Measurements from ENCODE around the gene AGPAT3.

The AGPAT3 gene

GRCh38 chr21:43943512-43944077, 78.6 kb downstream of the AGPAT3 start:
- in situ Hi-C loops (cut with MboI; ENCODE audit: low sequenced_read_pairs, unreplicated experiment) = loop anchor here (10.0 kb wide), 1 partner anchor 129 kb away; no protein-coding TSS in a partner anchor
- no peak for DNase-seq (ENCODE audit: low spot score)
- no peak for TF ChIP-seq CTCF (IDR thresholded peaks at IDR 0.05; ENCODE audit: borderline replicate concordance, control extremely low read depth, extremely low read depth, insufficient read depth, missing control alignments)

GRCh38 chr21:43944078-43944633, 79.1 kb downstream of the AGPAT3 start:
- DNase-seq (ENCODE audit: low spot score) = no peak
- no peak for TF ChIP-seq CTCF (IDR thresholded peaks at IDR 0.05; ENCODE audit: borderline replicate concordance, control extremely low read depth, extremely low read depth, insufficient read depth, missing control alignments)
- in situ Hi-C loops (cut with MboI; ENCODE audit: low sequenced_read_pairs, unreplicated experiment) = loop anchor here (10.0 kb wide), 1 partner anchor 129 kb away; no protein-coding TSS in a partner anchor

- no peak for DNase-seq (ENCODE audit: low spot score)
- in situ Hi-C loops (cut with MboI; ENCODE audit: low sequenced_read_pairs, unreplicated experiment) = loop anchor here (10.0 kb wide), 1 partner anchor 130 kb away; no protein-coding TSS in a partner anchor
- no peak for TF ChIP-seq CTCF (IDR thresholded peaks at IDR 0.05; ENCODE audit: borderline replicate concordance, control extremely low read depth, extremely low read depth, insufficient read depth, missing control alignments)
These were observed 79.7 kb downstream of the AGPAT3 start for GRCh38 chr21:43944757-43945156.

- no peak for TF ChIP-seq CTCF (IDR thresholded peaks at IDR 0.05; ENCODE audit: borderline replicate concordance, control extremely low read depth, extremely low read depth, insufficient read depth, missing control alignments)
- DNase-seq (ENCODE audit: low spot score) = no peak
- in situ Hi-C loops (cut with MboI; ENCODE audit: low sequenced_read_pairs, unreplicated experiment) = loop anchor here (10.0 kb wide), 1 partner anchor 134 kb away; no protein-coding TSS in a partner anchor
These were observed 83.9 kb downstream of the AGPAT3 start for GRCh38 chr21:43948740-43949498.

GRCh38 chr21:43949499-43950208, 84.6 kb downstream of the AGPAT3 start:
- DNase-seq (ENCODE audit: low spot score) = no peak
- TF ChIP-seq CTCF (IDR thresholded peaks at IDR 0.05; ENCODE audit: borderline replicate concordance, control extremely low read depth, extremely low read depth, insufficient read depth, missing control alignments) = no peak
- in situ Hi-C loops (cut with MboI; ENCODE audit: low sequenced_read_pairs, unreplicated experiment) = loop anchor here (10.0 kb wide), 1 partner anchor 135 kb away; no protein-coding TSS in a partner anchor

- TF ChIP-seq CTCF (IDR thresholded peaks at IDR 0.05; ENCODE audit: borderline replicate concordance, control extremely low read depth, extremely low read depth, insufficient read depth, missing control alignments) = no peak
- no peak for DNase-seq (ENCODE audit: low spot score)
- in situ Hi-C loops (cut with MboI; ENCODE audit: low sequenced_read_pairs, unreplicated experiment) = no loop called here
These were observed 85.5 kb downstream of the AGPAT3 start for GRCh38 chr21:43950481-43950880.

Data from GM13976 (cell line).